HCT116 (cell line): ENCODE results near the gene RELCH. TPM values are rescaled to one million over a fixed set of nuclear protein-coding genes. Genes with fewer than 3 reads are reported as not detected.

Experiments used
- ATAC-seq: fragments of 200-7000 bp; cut with Tn5 transposase; 2 replicates; pipeline ENCODE4 v1.9.1; 2020; ENCODE audit warnings: mild to moderate bottlenecking, moderate library complexity
- BruUV-seq: library from RNA; stranded (reverse); fragments of 400-500 nt; replicated peaks from 2 replicates; lab custom pipeline; 2021; lab: Mats Ljungman, UMichigan
- CTCF ChIA-PET: fragments of 300-600 bp; sonication (Branson Sonifier 250); formaldehyde crosslinking; loops from one replicate; lab custom pipeline; 2021; ENCODE audit warnings: antibody characterized with exemption; lab: Charles Lee
- POLR2A ChIA-PET: fragments of 300-600, 350-600 bp; sonication (Branson Sonifier 250); formaldehyde crosslinking; loops from one replicate; lab custom pipeline; 2021; ENCODE audit warnings: antibody characterized with exemption; lab: Charles Lee
- RAD21 ChIA-PET, 2 experiments: fragments of 300-600 bp; sonication (Branson Sonifier 250); formaldehyde crosslinking; loops; one replicate each; lab custom pipeline; 2023; ENCODE audit warnings: low total read pairs in 2 of 2; ENCODE audit not compliant: uncharacterized antibody in 2 of 2, unreplicated experiment in 2 of 2, low non-redundant PET in 1 of 2; lab: Charles Lee
- DNase-seq: peaks from one replicate; pipeline ENCODE4 v3.0.0-alpha.2; 2010; ENCODE audit warnings: low read depth, low spot score
- H2AFZ ChIP-seq: fragments of 200-600 bp; shearing (Covaris generic), sonication (generic); 2 replicates; pipeline ENCODE4 v1.6.1; 2017; ENCODE audit warnings: low read depth, mixed run types, mixed read lengths, antibody characterized with exemption, low read length; ENCODE audit not compliant: poor library complexity, severe bottlenecking
- H3K27ac ChIP-seq: 2 replicates; pipeline ENCODE4 v1.5.1; 2012; ENCODE audit warnings: low read depth, low read length
- H3K27me3 ChIP-seq: fragments of 200-600 bp; sonication (generic); 2 replicates; pipeline ENCODE4 v1.6.1; 2016; ENCODE audit warnings: mixed run types, low read length, mixed read lengths; ENCODE audit not compliant: insufficient read depth
- H3K36me3 ChIP-seq, 2 experiments: fragments of 200-500 bp in 1 of 2; fragments of 200-600 bp in 1 of 2; sonication (Bioruptor generic) in 1 of 2; sonication (generic) in 1 of 2; 2 replicates each; pipeline versions ENCODE4 v1.5.1 to v1.6.1; 2014 to 2016; ENCODE audit warnings: low read length in 2 of 2, inconsistent platforms in 1 of 2, mixed read lengths in 1 of 2, mixed run types in 1 of 2; ENCODE audit not compliant: insufficient read depth in 2 of 2, control insufficient read depth in 1 of 2
- H3K4me1 ChIP-seq, 2 experiments: fragments of 200-600 bp in 1 of 2; sonication (generic) in 1 of 2; 2 replicates each; pipeline versions ENCODE4 v1.5.1 to v1.6.1; 2012 to 2017; ENCODE audit warnings: low read length in 2 of 2, inconsistent platforms in 1 of 2, mild to moderate bottlenecking in 1 of 2, mixed read lengths in 1 of 2, mixed run types in 1 of 2, moderate library complexity in 1 of 2; ENCODE audit not compliant: insufficient read depth in 2 of 2, control insufficient read depth in 1 of 2
- H3K4me2 ChIP-seq: fragments of 200-600 bp; sonication (generic); 2 replicates; pipeline ENCODE4 v1.6.1; 2017; ENCODE audit warnings: mixed run types, low read length, mixed read lengths
- H3K4me3 ChIP-seq, 2 experiments: fragments of 200-600 bp in 1 of 2; sonication (generic) in 1 of 2; replicated peaks in 1 of 2; 2 replicates each; pipeline ENCODE4 v1.5.1; 2011 to 2016; ENCODE audit warnings: low read length in 2 of 2, control low read depth in 1 of 2, low read depth in 1 of 2, mild to moderate bottlenecking in 1 of 2, mixed read lengths in 1 of 2, mixed run types in 1 of 2
- H3K79me2 ChIP-seq: fragments of 200-600 bp; sonication (generic); 2 replicates; pipeline ENCODE4 v1.6.1; 2017; ENCODE audit warnings: mild to moderate bottlenecking, mixed run types, low read length, moderate library complexity, mixed read lengths; ENCODE audit not compliant: insufficient read depth
- H3K9ac ChIP-seq: fragments of 200-600 bp; sonication (generic); 2 replicates; pipeline ENCODE4 v1.6.1; 2016; ENCODE audit warnings: low read length, mixed read lengths
- H3K9me2 ChIP-seq: fragments of 200-600 bp; sonication (generic), shearing (Covaris generic); 2 replicates; pipeline ENCODE4 v1.6.1; 2017; ENCODE audit warnings: mixed run types, mild to moderate bottlenecking, moderate library complexity; ENCODE audit not compliant: insufficient read depth
- H3K9me3 ChIP-seq, 2 experiments: fragments of 200-500 bp in 1 of 2; fragments of 200-600 bp in 1 of 2; sonication (Bioruptor generic) in 1 of 2; sonication (generic) in 1 of 2; 2 replicates each; pipeline ENCODE4 v1.6.1; 2014 to 2017; ENCODE audit warnings: low read length in 2 of 2, mixed read lengths in 2 of 2, inconsistent platforms in 1 of 2, low read depth in 1 of 2, mild to moderate bottlenecking in 1 of 2, mixed run types in 1 of 2, moderate library complexity in 1 of 2; ENCODE audit not compliant: control insufficient read depth in 1 of 2, insufficient read depth in 1 of 2
- H4K20me1 ChIP-seq: fragments of 200-600 bp; sonication (generic), shearing (Covaris generic); 2 replicates; pipeline ENCODE4 v1.6.1; 2017; ENCODE audit warnings: mixed run types, mild to moderate bottlenecking, moderate library complexity; ENCODE audit not compliant: insufficient read depth
- FOSL1 ChIP-seq: IDR thresholded peaks from 2 replicates; pipeline ENCODE4 v1.6.1; 2012; ENCODE audit warnings: low read depth
- POLR2A ChIP-seq: IDR thresholded peaks from 2 replicates; pipeline ENCODE4 v1.7.0; 2011; ENCODE audit warnings: borderline replicate concordance; ENCODE audit not compliant: insufficient read depth, insufficient read length; ENCODE audit errors: extremely low read depth
- SP1 ChIP-seq: IDR thresholded peaks from 2 replicates; pipeline ENCODE4 v1.6.1; 2012; ENCODE audit warnings: low read depth
- SRF ChIP-seq: IDR thresholded peaks from 2 replicates; pipeline ENCODE4 v1.6.1; 2012; ENCODE audit warnings: low read depth
- TCF7L2 ChIP-seq: IDR thresholded peaks from 2 replicates; pipeline ENCODE4 v1.7.0; 2011; ENCODE audit warnings: borderline replicate concordance, inconsistent platforms; ENCODE audit not compliant: insufficient read depth, insufficient read length; ENCODE audit errors: extremely low read depth
- YY1 ChIP-seq: IDR thresholded peaks from 2 replicates; pipeline ENCODE4 v1.6.1; 2011; ENCODE audit warnings: low read length, low read depth, moderate library complexity, mild to moderate bottlenecking; ENCODE audit not compliant: insufficient replicate concordance; ENCODE audit errors: extremely low read depth
- ZNF274 ChIP-seq: fragments of 200-500 bp; sonication (Bioruptor generic); IDR thresholded peaks from 2 replicates; pipeline ENCODE4 v1.6.1; 2014; ENCODE audit warnings: mild to moderate bottlenecking, low read depth, low read length, inconsistent platforms
- intact Hi-C: fragments of 100-400 bp; cut with micrococcal nuclease; formaldehyde crosslinking; loops from 2 replicates; pipeline ENCODE4 v1.10.0; 2022
- total RNA-seq: library from RNA; stranded (reverse); gene quantifications from one replicate; pipeline ENCODE4 v1.2.1, GENCODE V29; 2021; ENCODE audit not compliant: unreplicated experiment
- TF ChIP-seq, protein P1 (sequence below): IDR thresholded peaks from 2 replicates; pipeline ENCODE4 v1.6.1; 2012
- TF ChIP-seq, protein P2 (sequence below): IDR thresholded peaks from 2 replicates; pipeline ENCODE4 v1.6.1; 2011; ENCODE audit warnings: mild to moderate bottlenecking, low read length, moderate library complexity; ENCODE audit not compliant: insufficient replicate concordance; ENCODE audit errors: extremely low read depth
- TF ChIP-seq, protein P3 (sequence below): IDR thresholded peaks from 2 replicates; pipeline ENCODE4 v1.6.1; 2012; ENCODE audit warnings: low read depth

Gene RELCH
- total RNA-seq, 1 experiment from 2014 or later = 17.4 TPM

DNA sequence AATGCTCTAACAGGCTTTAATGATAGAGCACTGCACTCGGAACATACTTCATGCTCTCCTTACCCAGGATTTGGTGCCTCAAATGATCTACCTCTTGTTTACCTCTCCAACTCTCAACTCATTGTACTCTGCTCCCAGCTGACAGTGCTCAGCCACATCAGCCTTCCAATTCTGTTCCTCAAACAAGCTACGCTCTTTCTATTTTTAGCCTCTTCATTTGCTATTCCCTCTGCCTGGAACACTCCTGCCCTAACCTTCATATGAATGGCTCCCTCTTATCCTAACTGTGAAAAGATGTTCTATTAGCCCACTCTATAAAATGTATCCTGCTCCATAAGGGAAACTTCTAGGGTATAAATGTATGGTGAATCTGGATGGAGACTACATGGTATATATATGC, 42.7 kb upstream of the RELCH start:
- ChIA-PET CTCF (no interaction called here), POLR2A (no interaction called here), RAD21 (no interaction called here)
- Histone ChIP-seq H3K9ac (no peak overlapping the region), H3K27ac (no peak overlapping the region), H3K4me2 (no peak overlapping the region), H4K20me1 (0 out of 2 replicates have a peak, but pooled peaks cover 3% of the 10 kb centered on the region), H3K4me3 (no peak overlapping the region), H3K9me2 (no peaks in the 10 kb centered on the region), H2AFZ (no peak overlapping the region), H3K9me3 (no peaks in the 10 kb centered on the region), H3K79me2 (no peaks in the 10 kb centered on the region), H3K4me1 (no peaks in the 10 kb centered on the region), H3K36me3 (no peaks in the 10 kb centered on the region; a peak in 2 of 4 replicates)
- intact Hi-C loops = no loop called here
- no TSS peak for BruUV-seq
- DNase-seq (no peak), ATAC-seq (no peak)
- TF ChIP-seq FOSL1 = no peak
- TF ChIP-seq, protein P1, sequence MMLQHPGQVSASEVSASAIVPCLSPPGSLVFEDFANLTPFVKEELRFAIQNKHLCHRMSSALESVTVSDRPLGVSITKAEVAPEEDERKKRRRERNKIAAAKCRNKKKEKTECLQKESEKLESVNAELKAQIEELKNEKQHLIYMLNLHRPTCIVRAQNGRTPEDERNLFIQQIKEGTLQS = no peak
- TF ChIP-seq YY1 = no peak
- no peak for TF ChIP-seq TCF7L2
- TF ChIP-seq SP1 = no peak
- TF ChIP-seq ZNF274 = no peak
- TF ChIP-seq, protein P2, sequence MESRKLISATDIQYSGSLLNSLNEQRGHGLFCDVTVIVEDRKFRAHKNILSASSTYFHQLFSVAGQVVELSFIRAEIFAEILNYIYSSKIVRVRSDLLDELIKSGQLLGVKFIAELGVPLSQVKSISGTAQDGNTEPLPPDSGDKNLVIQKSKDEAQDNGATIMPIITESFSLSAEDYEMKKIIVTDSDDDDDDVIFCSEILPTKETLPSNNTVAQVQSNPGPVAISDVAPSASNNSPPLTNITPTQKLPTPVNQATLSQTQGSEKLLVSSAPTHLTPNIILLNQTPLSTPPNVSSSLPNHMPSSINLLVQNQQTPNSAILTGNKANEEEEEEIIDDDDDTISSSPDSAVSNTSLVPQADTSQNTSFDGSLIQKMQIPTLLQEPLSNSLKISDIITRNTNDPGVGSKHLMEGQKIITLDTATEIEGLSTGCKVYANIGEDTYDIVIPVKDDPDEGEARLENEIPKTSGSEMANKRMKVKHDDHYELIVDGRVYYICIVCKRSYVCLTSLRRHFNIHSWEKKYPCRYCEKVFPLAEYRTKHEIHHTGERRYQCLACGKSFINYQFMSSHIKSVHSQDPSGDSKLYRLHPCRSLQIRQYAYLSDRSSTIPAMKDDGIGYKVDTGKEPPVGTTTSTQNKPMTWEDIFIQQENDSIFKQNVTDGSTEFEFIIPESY = no peak
- TF ChIP-seq SRF = no peak
- no peak for TF ChIP-seq POLR2A
- TF ChIP-seq, protein P3, sequence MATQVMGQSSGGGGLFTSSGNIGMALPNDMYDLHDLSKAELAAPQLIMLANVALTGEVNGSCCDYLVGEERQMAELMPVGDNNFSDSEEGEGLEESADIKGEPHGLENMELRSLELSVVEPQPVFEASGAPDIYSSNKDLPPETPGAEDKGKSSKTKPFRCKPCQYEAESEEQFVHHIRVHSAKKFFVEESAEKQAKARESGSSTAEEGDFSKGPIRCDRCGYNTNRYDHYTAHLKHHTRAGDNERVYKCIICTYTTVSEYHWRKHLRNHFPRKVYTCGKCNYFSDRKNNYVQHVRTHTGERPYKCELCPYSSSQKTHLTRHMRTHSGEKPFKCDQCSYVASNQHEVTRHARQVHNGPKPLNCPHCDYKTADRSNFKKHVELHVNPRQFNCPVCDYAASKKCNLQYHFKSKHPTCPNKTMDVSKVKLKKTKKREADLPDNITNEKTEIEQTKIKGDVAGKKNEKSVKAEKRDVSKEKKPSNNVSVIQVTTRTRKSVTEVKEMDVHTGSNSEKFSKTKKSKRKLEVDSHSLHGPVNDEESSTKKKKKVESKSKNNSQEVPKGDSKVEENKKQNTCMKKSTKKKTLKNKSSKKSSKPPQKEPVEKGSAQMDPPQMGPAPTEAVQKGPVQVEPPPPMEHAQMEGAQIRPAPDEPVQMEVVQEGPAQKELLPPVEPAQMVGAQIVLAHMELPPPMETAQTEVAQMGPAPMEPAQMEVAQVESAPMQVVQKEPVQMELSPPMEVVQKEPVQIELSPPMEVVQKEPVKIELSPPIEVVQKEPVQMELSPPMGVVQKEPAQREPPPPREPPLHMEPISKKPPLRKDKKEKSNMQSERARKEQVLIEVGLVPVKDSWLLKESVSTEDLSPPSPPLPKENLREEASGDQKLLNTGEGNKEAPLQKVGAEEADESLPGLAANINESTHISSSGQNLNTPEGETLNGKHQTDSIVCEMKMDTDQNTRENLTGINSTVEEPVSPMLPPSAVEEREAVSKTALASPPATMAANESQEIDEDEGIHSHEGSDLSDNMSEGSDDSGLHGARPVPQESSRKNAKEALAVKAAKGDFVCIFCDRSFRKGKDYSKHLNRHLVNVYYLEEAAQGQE = no peak
- TF ChIP-seq, all 23 proteins: peak for 0
- H3K27me3 ChIP-seq = no peaks in the 10 kb centered on the region
